ENCODE results near the gene GALNT3.

The GALNT3 gene

DNA sequence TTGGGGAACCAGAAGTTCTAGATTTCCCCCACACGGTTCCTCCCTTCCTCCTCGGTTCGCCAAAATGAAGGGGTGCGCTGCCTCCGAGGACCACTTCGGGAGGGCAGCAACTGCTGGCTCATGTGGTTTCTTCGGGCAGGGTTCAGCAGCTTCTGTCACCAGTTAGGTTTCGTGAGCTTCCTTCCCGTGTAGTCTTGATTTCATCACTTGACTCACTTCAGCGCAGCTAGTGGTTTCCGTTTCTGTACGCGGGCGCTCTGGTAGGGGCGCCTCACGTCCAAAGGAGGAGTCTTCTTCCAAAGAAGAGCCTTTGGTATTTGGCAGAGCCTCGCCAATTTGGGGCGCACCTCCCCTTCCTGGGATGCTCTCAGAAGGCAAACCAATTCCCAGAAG, 485 bp upstream of the GALNT3 start:
- TF ChIP-seq SIN3A (IDR thresholded peaks at IDR 0.05; ENCODE audit: borderline replicate concordance, insufficient read depth, low read length) (no peak), REST (IDR thresholded peaks at IDR 0.05; ENCODE audit: insufficient read depth in 1 of 2, low read depth in 2 of 2, low read length in 2 of 2) (no peak), POLR2AphosphoS5 (IDR thresholded peaks at IDR 0.05; ENCODE audit: low read depth, low read length) (no peak), FOXP2 (optimal IDR thresholded peaks at IDR 0.05; ENCODE audit: borderline replicate concordance, extremely low read depth, extremely low read length, insufficient read depth) (no peak), TAF1 (IDR thresholded peaks at IDR 0.05; ENCODE audit: borderline replicate concordance, insufficient read depth, low read length) (no peak)

DNA sequence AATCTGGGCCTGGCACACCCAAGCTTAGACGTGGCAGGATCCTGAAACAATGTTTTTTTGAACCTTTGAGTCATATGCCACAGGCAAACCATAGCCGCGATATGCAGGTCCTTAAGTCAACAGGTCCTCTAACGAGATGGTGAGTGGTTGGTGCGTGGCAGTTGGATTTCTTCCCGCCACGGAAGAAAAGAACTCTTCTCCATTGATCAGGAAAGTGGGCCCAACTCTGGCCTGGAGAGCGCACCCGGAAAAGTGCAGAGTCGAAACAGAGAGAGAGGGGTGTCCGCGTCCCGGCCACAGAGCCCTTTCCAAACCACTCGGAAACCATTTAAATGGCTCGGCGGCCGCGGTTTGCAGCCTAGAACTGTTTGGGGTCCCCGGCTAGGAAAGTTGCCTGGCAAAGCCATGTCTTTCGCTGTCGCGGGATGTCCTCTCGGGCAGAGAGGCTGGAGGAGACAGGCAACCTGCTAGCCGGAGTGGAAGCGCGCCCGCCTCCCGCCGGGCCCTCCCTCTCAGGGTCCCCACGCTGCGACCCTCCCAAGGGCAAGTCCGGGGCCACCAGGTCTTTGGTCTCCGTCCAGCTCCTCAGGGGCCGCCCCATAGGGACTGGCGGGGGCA, 777 bp downstream of the GALNT3 start:
- no peak for TF ChIP-seq POLR2AphosphoS5 (IDR thresholded peaks at IDR 0.05; ENCODE audit: low read depth, low read length)
- TF ChIP-seq SIN3A (IDR thresholded peaks at IDR 0.05; ENCODE audit: borderline replicate concordance, insufficient read depth, low read length) = no peak
- TF ChIP-seq TAF1 (IDR thresholded peaks at IDR 0.05; ENCODE audit: borderline replicate concordance, insufficient read depth, low read length) = no peak
- no peak for TF ChIP-seq FOXP2 (optimal IDR thresholded peaks at IDR 0.05; ENCODE audit: borderline replicate concordance, extremely low read depth, extremely low read length, insufficient read depth)
- TF ChIP-seq REST (IDR thresholded peaks at IDR 0.05; ENCODE audit: insufficient read depth in 1 of 2, low read depth in 2 of 2, low read length in 2 of 2) = no peak

DNA sequence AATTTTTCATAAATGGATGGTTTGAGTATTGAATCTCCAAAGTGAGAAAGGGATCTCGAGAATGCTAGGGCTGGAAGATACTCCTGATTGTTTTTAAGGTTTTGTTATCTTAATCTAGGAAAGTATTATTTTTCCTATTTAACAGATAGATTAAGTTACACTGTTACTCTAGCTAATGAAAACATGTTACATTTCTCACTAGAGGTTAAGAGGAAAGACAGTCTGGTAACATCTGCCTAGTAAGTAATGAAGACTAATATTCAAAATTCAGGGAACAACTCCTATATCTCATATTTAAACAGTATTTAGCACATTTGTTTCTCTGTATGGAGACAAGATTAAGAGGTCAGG, 2.0 kb downstream of the GALNT3 start:
- TF ChIP-seq REST (IDR thresholded peaks at IDR 0.05; ENCODE audit: insufficient read depth in 1 of 2, low read depth in 2 of 2, low read length in 2 of 2) = no peak
- TF ChIP-seq FOXP2 (optimal IDR thresholded peaks at IDR 0.05; ENCODE audit: borderline replicate concordance, extremely low read depth, extremely low read length, insufficient read depth) = no peak
- TF ChIP-seq TAF1 (IDR thresholded peaks at IDR 0.05; ENCODE audit: borderline replicate concordance, insufficient read depth, low read length) = no peak
- no peak for TF ChIP-seq SIN3A (IDR thresholded peaks at IDR 0.05; ENCODE audit: borderline replicate concordance, insufficient read depth, low read length)
- TF ChIP-seq POLR2AphosphoS5 (IDR thresholded peaks at IDR 0.05; ENCODE audit: low read depth, low read length) = no peak

- TF ChIP-seq REST (IDR thresholded peaks at IDR 0.05; ENCODE audit: insufficient read depth in 1 of 2, low read depth in 2 of 2, low read length in 2 of 2) (no peak), FOXP2 (optimal IDR thresholded peaks at IDR 0.05; ENCODE audit: borderline replicate concordance, extremely low read depth, extremely low read length, insufficient read depth) (no peak), POLR2AphosphoS5 (IDR thresholded peaks at IDR 0.05; ENCODE audit: low read depth, low read length) (no peak), TAF1 (IDR thresholded peaks at IDR 0.05; ENCODE audit: borderline replicate concordance, insufficient read depth, low read length) (no peak), SIN3A (IDR thresholded peaks at IDR 0.05; ENCODE audit: borderline replicate concordance, insufficient read depth, low read length) (no peak)
These were observed 2.5 kb downstream of the GALNT3 start for GRCh38 chr2:165791421-165792103.

Data from PFSK-1 (cell line).